HEK293T (cell line): ENCODE data around the gene GNA15.

Source experiments
- ELF4 ChIP-seq: fragments of 450-650 bp; IDR thresholded peaks from 2 replicates; pipeline ENCODE4 v1.6.1; 2017; ENCODE audit warnings: antibody characterized with exemption
- LEF1 ChIP-seq: fragments of 450-650 bp; IDR thresholded peaks from 2 replicates; pipeline ENCODE4 v1.6.1; 2017; ENCODE audit warnings: mild to moderate bottlenecking, borderline replicate concordance

DNA sequence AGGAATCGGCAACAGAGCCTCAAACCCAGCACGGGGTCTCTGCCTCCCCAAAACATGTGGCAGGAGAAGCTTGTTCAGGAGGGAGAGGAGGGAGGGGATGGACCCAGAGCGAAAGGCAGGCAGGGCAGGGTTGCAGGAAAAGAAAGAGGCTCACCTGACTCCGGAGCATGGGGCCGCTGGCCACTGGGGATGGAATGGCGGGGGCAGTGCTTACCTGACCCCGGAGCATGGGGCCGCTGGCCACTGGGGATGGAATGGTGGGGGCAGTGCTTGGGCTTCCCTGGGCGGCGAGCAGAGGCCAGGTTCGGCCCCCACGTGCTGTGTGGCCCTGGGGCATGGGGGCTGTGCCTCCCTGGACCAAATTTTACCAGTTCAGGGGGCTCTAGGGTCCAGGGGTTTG lies 75.4 kb downstream of the GNA15 start:
- TF ChIP-seq LEF1 (no peak), ELF4 (no peak)
